ENCODE measurements around the gene ELAC2.
A peak's percentile ranks its signal among the peaks of the same experiment; 100 is the strongest.

Gene ELAC2, protein sequence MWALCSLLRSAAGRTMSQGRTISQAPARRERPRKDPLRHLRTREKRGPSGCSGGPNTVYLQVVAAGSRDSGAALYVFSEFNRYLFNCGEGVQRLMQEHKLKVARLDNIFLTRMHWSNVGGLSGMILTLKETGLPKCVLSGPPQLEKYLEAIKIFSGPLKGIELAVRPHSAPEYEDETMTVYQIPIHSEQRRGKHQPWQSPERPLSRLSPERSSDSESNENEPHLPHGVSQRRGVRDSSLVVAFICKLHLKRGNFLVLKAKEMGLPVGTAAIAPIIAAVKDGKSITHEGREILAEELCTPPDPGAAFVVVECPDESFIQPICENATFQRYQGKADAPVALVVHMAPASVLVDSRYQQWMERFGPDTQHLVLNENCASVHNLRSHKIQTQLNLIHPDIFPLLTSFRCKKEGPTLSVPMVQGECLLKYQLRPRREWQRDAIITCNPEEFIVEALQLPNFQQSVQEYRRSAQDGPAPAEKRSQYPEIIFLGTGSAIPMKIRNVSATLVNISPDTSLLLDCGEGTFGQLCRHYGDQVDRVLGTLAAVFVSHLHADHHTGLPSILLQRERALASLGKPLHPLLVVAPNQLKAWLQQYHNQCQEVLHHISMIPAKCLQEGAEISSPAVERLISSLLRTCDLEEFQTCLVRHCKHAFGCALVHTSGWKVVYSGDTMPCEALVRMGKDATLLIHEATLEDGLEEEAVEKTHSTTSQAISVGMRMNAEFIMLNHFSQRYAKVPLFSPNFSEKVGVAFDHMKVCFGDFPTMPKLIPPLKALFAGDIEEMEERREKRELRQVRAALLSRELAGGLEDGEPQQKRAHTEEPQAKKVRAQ

DNA sequence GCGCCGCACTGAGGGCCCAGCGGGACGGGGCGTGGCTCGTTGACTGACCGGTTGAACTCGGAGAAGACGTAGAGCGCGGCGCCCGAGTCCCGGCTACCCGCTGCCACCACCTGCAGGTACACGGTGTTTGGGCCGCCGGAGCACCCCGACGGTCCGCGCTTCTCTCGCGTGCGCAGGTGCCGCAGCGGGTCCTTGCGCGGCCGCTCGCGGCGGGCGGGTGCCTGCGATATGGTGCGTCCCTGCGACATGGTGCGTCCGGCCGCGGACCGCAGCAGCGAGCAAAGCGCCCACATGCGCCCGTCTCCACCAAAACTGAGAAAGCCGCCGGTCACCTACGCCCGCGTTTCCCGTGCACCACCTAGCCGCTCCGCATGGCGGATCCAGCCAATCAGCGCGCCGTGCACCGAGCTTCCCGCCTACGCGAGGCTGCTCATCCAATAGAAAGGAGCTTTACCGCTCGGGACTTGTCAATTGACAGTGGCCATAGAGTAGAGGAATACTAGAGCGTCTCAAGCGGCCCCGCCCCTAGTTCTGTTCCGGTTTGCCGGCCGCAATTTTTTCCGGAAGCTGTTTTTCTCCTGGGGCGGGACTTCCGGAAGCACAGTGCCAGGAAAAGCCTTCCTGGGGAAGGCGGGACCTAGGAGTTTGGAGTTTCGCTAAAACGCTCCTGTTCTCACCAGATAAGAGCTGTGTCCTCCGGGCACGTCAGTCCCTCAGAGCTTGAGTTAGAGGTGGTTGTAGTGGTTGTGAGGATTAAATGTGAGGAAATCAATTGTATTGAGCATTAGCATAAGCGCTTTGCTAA lies at the start of gene ELAC2:
Gene ELAC2, minus strand, starts transcription at position 373 of the 805 bp plus-strand sequence. Its CDS starts 80 bp downstream, at position 293.
- DNase-seq, result peak; percentile 96 to 99 (median 98)
- intact Hi-C loops (cut with DNase I), result no loop called here

DNA sequence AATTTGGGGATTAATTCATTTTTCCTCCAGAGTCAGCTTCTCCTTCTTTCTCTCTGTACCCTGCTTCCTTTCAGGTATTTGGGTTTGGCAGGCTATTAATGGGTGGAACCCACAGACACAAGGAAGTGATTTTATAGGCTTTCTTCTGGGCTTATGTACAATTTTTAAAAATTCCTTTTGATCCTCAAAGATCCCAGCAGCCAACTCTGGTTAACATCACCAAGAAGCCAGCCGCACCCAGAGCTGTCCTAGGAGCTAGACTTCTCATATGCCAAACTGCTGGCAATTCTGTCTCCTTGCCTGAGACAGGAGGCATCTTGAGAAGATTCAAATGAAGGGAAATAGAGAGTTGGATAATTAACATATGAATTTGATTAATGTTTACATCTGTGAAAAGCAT lies 47.2 kb upstream of the ELAC2 start:
- no peak for DNase-seq
- intact Hi-C loops (cut with DNase I), result no loop called here

GRCh38 chr17:13055131-13055530 lies 37.3 kb upstream of the ELAC2 start:
- intact Hi-C loops (cut with DNase I), result no loop called here
- DNase-seq, result no peak

DNA sequence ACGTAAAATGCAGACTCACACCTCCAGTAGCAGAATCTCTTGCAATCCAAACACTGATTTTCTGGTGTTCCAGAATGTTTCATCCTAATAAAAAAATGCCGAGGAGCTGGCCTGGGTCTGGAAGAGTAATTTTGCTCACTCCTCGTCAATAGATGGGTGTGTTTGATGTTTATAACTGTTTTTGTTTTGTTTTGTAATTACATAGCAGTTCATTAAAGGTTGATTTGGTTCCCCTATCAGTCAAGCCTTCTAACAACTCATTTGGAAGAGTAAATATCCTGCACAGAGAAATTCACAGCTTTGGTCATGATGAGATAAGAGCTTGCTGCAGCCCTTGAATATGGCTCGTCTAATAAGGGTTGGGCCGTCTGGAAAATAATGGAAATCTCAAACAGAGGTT lies 36.8 kb upstream of the ELAC2 start:
- intact Hi-C loops (cut with DNase I), result no loop called here
- DNase-seq, result no peak

DNA sequence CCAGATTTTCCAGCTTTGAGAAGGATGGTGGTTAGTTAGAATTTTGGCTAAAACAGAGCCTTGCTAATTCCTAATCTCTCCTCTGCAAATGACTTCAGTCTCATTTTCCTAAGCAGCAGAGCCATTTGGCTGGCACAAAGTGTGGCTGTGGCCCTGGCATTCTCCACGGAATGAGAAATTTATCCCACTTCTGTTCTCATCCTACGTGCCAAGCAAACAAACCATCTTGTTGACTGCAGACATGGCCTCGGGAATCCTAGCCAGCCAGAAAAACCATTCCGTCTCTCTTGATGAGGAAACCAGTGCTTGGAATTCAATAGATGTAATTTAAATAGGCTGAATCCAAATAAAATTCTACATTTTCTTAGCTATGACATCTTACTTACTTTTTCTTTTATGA lies 34.1 kb upstream of the ELAC2 start:
- intact Hi-C loops (cut with DNase I), result no loop called here
- peak in 2 of 42 donors; percentile 11 to 37 for DNase-seq

DNA sequence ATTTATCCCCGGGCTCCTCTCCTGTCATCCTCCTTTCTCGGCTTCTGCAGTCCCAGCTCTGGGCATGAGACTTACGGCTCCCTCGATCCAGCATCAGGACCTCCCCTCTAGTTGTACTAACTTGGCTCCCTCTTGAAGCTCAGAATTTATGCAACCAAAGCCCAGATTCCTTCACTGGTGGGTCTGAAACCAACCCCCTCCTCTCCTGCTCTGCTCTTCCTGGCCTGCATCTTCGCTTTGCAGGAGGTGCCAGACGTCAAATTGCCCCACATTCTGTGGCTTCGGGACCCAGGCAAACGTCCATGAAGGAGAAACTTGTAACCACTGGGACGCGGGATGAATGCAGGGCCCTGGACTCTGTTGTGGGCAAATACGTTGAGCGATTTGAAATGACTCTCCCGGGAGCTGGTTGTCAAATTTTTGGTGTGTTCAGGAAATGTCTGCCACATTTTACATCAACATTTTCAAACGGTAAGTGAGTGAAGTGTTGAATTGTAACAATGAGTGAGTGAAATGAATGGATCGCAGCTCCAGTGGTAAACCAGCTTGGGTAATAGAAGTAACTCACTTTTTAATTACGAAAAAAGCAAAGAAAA lies 29.3 kb upstream of the ELAC2 start:
- intact Hi-C loops (cut with DNase I), result no loop called here
- DNase-seq, result no peak

- no peak for DNase-seq
- intact Hi-C loops (cut with DNase I), result no loop called here
These were observed 28.5 kb upstream of the ELAC2 start for GRCh38 chr17:13046361-13046760.

DNA sequence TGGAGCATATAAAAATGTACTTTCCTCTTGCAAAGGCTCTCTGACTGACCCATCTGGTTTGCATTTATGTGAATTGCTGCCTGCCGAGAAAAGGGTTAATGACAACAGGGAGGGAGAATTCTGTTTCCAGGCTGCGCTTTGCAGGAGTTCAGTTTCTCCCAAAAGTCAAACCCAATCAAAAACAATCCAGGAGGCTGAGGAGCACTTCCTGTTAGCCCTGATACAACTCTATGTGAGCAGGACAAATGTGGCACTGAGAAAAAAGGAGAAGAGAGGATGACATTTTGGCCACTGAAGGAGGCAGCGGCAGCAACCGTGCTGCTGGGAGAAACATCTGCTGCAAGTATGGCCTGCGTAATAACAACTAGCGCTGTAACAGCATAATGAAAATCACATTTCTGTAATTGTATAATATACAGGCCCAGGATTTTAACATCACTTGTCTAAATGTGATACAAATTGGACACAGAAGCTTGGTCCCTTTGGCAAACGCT lies 26.8 kb upstream of the ELAC2 start:
- intact Hi-C loops (cut with DNase I), result no loop called here
- no peak for DNase-seq

DNA sequence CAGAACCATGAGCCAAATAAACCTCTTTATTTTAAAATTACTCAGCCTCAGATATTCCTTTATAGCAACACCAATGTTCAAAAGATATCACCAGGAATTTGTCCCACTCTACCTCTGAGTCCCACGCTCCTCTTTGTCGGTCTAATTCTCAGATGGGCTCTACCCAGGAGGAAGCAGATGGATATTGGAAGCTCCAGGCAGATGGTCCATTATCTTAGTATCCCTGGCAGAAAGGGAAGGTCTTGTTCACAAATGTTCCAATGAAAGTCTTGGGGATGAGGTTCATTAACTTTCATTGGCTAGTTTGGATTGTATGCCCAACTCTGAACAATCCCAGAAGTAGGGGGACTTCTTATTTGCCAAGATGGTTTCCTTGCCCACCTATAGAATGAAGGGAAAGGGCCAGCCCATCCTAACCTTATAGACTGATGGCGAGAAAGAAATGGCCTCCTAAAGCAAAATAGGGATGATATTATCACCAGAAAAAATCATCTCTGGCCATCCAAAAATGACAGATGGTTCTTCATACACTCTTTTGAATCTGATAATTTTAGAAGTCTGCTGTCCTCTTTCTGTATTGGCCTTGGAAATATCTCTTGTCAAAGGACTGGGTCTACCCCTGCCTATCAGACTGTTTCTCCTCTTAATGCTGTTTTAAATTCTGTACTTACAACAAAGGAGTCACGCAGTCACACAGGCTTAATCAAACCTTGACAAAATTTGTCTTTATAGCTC lies 21.3 kb upstream of the ELAC2 start:
- no peak for DNase-seq

DNA sequence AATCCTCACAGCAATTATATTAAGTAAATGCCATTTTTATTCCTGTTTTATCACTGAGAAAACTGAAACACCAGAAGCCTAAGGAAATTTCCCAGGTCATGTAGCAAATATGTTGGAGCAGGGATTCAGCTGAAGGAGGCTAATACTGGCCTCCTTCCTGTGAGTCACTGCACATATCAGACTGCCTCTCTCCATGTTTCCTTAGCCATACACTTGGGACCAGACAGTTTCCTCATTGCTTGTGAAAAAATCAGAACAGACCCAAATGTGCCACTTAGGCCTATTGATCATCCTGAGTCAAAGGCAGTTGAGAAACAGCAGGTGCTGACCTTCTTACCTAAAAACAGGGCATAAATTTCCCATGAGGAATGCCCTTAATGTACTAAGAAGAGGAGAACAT lies 18.9 kb upstream of the ELAC2 start:
- intact Hi-C loops (cut with DNase I), result loop anchor here (5.0 kb wide), 1 partner anchor 1971 kb away; no protein-coding TSS in a partner anchor
- no peak for DNase-seq

More for the DNA sequence above, 21.3 kb upstream of the ELAC2 start:
- intact Hi-C loops (cut with DNase I), result loop anchor here (5.0 kb wide), 1 partner anchor 1968 kb away; no protein-coding TSS in a partner anchor

- DNase-seq, result no peak
- intact Hi-C loops (cut with DNase I), result loop anchor here (5.0 kb wide), 1 partner anchor 1972 kb away; no protein-coding TSS in a partner anchor
These were observed 17.6 kb upstream of the ELAC2 start for GRCh38 chr17:13035420-13035819.

DNA sequence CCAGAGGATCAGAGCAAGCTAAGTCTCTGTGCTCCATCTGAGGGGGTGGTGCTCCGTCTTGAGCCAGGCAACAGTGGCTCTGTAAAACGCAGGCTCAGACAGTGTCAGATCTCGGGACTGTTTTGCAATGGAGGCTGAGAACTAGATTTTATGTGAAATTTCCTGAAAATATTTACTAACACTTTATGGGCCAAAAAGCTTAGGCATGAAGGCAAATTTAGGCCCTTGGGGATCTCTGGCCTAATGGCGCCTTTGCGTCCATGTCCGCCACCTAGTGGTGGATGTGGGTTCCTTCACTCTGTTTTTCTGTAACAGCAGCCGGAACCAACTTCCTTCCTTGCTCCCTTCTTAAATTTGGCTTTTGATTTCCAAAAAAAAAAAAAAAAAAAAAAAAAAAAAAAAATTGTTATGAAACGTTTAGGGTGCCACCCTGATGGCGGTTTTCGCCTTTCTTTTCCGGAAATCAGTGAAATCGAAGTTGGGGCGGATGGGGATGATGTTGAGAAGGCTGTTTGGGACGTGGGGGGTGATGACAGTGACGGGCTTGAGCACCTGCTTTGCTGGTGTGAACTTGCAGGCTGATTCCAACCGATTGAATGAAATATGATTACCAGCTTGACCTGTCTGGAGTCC lies 14.0 kb upstream of the ELAC2 start:
- DNase-seq, result peak in 38 of 42 donors; percentile 5 to 81 (median 42)
- intact Hi-C loops (cut with DNase I), result no loop called here

- peak in 30 of 42 donors; percentile 7 to 78 (median 49) for DNase-seq
- intact Hi-C loops (cut with DNase I), result no loop called here
These were observed 12.9 kb upstream of the ELAC2 start for GRCh38 chr17:13030459-13031300.

- intact Hi-C loops (cut with DNase I), result no loop called here
- no peak for DNase-seq
These were observed 12.2 kb upstream of the ELAC2 start for GRCh38 chr17:13030056-13030455.

GRCh38 chr17:13029340-13029739 lies 11.5 kb upstream of the ELAC2 start:
- intact Hi-C loops (cut with DNase I), result no loop called here
- no peak for DNase-seq

- intact Hi-C loops (cut with DNase I), result no loop called here
- no peak for DNase-seq
These were observed 9.4 kb upstream of the ELAC2 start for GRCh38 chr17:13027246-13027645.

GRCh38 chr17:13025687-13026086 lies 7.9 kb upstream of the ELAC2 start:
- intact Hi-C loops (cut with DNase I), result no loop called here

More at GRCh38 chr17:13025687-13026086, 7.9 kb upstream of the ELAC2 start:
- DNase-seq, result no peak
